Activated CD4-positive, alpha-beta T cell treated with anti-CD3 and anti-CD28 coated beads, Interleukin-10, Interleukin-2, amounts not matched to agents 100 ng/mL and 50 ng/mL, durations not matched to agents 16 hours and 8 hours (primary cell): ENCODE data around the gene RASA4B.

Experiments
- DNase-seq: peaks from one replicate; pipeline ENCODE4 v3.0.0-alpha.2; 2020

The RASA4B gene

GRCh38 chr7:102451371-102452054, 66.1 kb downstream of the RASA4B start:
- DNase-seq: no peak

DNA sequence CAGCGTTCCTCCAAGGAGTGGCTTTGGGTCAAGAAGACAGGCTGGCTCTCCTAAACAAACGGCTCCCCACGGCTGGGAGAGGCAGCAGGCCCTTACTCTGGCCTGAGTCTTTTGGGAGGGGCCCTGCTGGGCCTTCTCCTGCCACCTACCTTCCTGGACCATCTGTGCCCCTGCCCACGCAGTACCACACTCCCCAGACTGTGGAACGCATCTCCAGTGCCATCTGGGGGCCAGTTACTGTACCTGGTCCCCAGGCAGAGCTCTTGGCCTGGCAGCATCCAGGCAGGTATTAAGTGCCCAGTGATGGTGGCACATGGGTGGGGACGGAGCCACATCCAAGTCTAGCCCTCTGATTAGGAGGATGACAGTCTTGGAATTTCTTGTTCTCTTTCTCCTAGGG, 67.3 kb downstream of the RASA4B start:
- DNase-seq: peak; percentile 39

GRCh38 chr7:102449136-102449535, 68.4 kb downstream of the RASA4B start:
- no peak for DNase-seq

DNA sequence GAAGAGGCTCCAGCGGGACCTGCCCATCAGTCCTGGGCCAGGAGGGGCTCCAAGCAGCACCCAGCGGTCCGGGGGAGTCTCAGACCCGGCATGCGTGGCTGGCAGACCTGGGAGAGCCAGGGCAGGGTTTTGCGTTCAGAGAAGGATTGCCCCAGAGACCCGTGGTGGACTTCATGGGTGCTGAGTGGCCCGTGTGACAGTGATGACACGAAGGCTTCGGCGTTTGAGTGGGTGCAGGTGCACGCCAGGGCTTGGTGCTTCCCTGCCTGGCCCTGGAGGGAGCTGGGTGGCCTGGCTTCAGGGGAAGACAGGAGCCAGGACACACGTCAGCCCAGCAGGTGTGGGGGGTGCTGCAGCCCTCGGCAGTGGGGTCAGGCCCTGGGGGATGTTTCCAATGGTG, 70.3 kb downstream of the RASA4B start:
- no peak for DNase-seq

- DNase-seq: no peak
Observed at GRCh38 chr7:102446387-102447156, 71.0 kb downstream of the RASA4B start.

GRCh38 chr7:102445674-102446071, 71.9 kb downstream of the RASA4B start:
- DNase-seq: no peak

- DNase-seq: no peak
Observed at GRCh38 chr7:102444961-102445673, 72.5 kb downstream of the RASA4B start.

GRCh38 chr7:102439963-102440795, 77.4 kb downstream of the RASA4B start:
- no peak for DNase-seq

DNA sequence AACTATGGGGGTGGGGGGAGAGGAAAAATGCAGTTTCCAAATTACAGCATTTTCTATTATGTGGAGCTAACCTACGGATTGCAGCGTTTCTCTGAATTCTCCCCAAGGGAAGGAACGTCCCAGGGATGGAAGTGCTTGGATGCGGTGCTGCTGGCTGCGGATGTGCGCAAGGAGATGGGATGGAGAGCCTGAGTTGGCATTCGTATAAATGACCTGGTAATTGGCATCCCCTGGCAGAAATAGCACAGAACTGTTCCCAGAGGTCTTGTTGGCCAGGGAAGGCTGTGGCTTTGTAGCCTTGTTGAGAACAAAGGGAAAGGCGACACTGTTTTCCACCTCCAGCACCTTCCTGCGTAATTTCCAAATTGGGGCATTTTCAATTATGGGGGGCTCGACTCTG, 81.5 kb downstream of the RASA4B start:
- no peak for DNase-seq

DNA sequence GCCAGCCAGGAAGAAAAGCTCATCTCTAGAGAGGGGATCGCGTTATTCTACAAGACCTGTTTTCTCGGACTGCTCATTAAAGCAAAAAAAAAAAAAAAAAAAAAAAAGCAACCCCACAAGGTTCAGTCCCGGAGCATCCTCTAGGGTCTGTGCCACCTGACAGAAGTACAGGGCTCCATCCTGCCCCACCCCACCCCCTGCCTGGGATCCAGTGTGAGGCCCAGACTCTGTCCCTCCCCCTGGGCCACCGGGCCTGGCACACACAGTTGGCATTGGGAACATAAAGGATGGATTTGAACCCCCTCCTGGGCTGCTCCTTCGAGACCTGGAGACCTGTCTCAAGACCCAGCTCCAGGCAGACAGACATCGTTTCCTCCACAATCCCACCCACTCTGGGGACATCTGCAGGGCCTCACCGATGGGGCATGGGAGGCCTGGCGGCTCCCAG, 83.5 kb downstream of the RASA4B start:
- no peak for DNase-seq

DNA sequence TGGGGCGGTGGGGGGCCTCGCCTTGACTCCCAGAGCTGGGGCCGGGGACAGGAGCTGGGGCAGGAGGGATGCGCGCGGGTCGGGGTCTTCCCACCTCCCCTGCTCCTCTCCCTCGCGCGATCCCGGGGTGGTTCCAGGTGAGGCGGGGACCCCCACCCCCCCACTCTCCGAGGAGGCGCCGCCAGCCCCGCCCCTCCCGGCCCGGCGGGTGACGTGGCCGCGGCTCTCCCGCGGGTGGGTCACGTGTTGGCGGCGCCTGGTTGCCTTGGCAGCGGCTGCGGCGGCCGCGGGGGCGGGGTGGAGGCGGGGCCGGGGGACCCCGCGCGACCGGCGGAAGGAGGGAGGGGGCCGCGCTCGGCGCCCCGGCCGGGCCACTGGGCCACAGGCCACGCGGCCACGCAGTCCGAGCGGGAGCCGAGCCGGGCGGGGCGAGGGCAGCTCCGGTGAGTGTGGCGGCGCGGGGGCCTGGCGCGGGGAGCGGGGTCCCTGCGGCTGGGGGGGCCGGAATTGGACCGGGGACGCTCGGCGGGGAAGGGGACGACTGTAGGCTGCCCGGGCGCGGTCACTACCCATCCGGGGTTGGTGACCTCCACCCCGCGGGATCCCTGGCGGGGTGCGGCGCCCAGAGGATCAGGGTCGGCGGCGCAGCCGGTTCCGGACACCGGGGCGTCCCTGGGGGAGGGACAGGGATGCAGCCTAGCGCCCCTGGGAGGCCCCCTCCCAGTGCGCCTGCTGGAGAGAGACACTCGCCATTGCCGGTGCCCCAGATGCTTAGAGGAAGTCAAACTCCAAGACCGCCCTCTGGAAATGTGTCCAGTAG, 84.1 kb downstream of the RASA4B start, which contains the start of gene ORAI2:
Gene ORAI2, plus strand, starts transcription at position 357 of the 820 bp plus-strand sequence. CDS start 5,382 bp downstream, outside the sequence.
- peak; percentile 93 for DNase-seq
